Testis (tissue), 2 donors: Measurements from ENCODE around the gene FAM181A.

Experiments
- POLR2A ChIP-seq: fragments of 450-650 bp; IDR thresholded peaks from one replicate; pipeline ENCODE4 v1.6.1; 2017; ENCODE audit warnings: antibody characterized with exemption, mild to moderate bottlenecking, moderate library complexity
- TF ChIP-seq, protein P1 (sequence below), 3 experiments: fragments of 450-650 bp in 2 of 3; fragments of 200-600 bp in 1 of 3; sonication (generic) in 1 of 3; IDR thresholded peaks; one replicate each; pipeline ENCODE4 v1.5.1; 2016 to 2019; ENCODE audit warnings: antibody characterized with exemption in 3 of 3, mild to moderate bottlenecking in 2 of 3, moderate library complexity in 1 of 3

DNA sequence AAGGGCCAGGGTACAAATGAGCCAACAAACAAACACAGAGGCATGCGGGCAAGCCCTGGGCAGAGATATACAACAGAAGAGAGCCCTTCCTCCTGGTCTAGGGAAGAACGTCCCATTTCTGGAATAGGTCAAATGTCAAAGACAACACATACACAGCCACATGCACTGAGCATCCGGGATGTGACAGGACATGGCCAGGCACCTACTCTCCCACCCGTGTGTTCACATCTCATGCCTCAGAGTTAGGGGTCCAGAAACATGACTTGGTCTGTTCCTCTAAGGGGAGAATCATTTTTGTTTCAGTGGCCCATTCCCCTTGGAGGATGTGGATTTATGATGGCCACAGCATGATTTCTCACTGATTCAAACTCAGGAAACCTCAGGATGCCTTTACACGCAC is 50.0 kb downstream of the FAM181A start:
- TF ChIP-seq, protein P1, sequence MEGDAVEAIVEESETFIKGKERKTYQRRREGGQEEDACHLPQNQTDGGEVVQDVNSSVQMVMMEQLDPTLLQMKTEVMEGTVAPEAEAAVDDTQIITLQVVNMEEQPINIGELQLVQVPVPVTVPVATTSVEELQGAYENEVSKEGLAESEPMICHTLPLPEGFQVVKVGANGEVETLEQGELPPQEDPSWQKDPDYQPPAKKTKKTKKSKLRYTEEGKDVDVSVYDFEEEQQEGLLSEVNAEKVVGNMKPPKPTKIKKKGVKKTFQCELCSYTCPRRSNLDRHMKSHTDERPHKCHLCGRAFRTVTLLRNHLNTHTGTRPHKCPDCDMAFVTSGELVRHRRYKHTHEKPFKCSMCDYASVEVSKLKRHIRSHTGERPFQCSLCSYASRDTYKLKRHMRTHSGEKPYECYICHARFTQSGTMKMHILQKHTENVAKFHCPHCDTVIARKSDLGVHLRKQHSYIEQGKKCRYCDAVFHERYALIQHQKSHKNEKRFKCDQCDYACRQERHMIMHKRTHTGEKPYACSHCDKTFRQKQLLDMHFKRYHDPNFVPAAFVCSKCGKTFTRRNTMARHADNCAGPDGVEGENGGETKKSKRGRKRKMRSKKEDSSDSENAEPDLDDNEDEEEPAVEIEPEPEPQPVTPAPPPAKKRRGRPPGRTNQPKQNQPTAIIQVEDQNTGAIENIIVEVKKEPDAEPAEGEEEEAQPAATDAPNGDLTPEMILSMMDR (IDR thresholded peaks at IDR 0.05), result no peak
- TF ChIP-seq POLR2A, result no peak
